ENCODE results near the gene RNF223.
"Not testable (repeated sequence)": the region's sequence is repeated elsewhere in the genome, so short reads cannot be mapped to it uniquely, and the experiment has no call there.

RNF223 gene

DNA sequence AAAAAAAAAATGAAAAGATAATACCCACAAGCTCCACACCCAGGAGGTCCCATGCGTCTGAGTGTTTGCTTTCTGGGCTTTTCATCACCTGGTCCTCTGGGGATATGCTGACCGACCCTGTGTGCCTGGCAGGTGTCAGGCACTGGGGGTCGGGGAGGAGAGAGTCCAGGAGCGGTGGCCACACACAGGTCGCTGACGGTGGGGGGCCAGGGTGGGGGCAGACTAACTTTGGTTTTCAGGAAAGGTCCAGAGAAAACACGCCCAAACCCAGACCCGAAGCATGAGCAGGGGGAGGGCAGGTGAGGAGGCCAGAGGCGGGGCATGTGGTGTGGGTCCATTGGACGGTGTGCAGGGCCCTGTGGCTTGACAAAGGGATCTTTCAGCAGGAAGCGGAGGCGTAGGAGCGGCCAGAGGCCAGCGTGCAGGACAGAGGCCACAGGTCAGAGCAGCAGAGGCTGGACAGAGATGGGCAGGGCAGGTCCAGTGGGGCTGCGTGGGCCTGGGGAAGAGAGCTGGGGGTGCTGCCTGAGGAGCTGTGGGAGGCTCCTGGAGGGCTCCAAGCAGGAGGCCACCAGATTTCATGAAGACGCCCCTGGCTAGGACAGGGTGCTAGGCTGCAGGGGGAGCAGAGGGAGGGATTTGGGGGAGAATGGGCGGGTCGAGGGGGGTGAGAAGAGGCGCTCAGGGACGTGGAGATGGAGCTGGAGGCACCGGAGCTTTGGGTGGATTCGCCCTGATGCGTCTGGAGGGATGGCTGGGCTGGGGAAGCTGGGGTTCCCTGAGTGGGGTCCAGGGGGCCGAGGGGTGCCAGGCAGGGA is 15.8 kb downstream of the RNF223 start:
- no peak for DNase-seq

DNA sequence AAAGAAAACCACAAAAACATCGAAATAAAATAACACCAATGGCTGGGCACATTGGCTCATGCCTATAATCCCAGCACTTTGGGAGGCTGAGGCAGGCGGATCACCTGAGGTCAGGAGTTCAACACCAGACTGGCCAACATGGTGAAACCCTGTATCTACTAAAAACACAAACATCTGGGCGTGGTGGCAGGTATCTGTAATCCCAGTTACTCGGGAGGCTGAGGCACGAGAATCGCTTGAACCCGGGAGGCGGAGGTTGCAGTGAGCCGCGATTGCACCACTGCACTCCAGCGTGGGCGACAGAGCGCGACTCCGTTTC is 16.4 kb downstream of the RNF223 start:
- DNase-seq, result not testable (repeated sequence)

DNA sequence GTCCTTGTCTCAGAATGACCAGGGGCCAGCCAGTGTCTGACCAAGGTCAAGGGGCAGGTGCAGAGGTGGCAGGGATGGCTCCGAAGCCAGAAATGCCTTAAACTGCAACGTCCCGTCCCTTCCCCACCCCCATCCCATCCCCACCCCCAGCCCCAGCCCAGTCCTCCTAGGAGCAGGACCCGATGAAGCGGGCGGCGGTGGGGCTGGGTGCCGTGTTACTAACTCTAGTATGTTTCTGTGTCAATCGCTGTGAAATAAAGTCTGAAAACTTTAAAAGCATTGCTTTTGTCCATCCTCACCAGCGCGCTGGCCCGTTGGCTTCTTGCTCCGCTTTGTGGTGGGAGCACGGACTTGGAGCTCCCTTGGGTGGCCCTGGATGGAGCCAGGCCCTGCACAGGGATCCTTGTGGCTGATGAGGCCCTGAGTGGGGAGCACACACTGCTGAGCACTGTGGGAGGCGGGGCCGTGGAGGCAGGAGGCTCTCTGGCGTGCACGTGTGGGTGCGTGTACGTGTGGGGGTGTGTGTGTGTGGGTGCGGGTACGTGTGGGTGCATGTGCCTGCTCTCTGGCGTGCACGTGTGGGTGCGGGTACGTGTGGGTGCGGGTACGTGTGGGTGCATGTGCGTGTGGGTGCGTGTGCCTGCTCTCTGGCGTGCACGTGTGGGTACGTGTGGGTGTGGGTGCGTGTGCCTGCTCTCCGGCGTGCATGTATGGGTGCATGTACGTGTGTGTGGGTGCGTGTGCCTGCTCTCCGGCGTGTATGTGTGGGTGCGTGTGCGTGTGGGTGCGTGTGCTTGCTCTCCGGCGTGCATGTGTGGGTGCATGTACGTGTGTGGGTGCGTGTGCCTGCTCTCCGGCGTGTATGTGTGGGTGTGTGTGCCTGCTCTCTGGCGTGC is 18.0 kb downstream of the RNF223 start:
- no peak for DNase-seq

DNA sequence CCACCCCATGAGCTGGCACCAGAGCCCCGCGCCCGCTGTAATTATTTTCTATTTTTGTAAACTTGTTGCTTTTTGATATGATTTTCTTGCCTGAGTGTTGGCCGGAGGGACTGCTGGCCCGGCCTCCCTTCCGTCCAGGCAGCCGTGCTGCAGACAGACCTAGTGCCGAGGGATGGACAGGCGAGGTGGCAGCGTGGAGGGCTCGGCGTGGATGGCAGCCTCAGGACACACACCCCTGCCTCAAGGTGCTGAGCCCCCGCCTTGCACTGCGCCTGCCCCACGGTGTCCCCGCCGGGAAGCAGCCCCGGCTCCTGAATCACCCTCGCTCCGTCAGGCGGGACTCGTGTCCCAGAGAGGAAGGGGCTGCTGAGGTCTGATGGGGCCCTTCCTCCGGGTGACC is 19.1 kb downstream of the RNF223 start:
- no peak for DNase-seq

DNA sequence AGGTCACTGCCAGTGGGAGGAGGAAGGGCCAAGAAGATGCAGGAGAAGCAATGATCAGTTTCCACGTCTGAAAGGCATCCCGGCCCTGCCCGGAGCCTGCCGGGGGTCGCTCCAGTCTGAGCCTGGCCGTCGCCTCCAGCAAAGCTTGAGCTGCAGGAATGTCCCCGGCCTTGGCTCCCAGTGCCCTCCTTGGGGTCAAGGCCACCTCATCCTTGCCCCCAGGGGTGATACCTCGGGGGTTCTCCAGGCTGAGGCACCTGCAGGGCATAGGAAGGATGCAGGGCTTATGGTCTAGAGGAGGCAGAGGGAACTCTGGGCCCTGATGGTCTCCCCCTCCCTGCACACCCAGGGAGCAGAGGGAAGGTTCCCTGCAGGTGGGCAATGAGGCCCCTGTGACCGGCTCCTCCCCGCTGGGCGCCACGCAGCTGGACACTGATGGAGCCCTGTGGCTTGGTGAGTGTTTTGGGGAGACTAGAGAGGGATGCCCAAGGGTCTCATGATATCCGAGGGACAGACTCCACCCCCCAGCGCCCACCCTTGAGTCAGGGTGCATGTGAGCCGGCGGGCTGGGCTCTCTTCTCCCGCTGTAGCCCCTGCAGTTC is 19.9 kb downstream of the RNF223 start:
- DNase-seq, result no peak

DNA sequence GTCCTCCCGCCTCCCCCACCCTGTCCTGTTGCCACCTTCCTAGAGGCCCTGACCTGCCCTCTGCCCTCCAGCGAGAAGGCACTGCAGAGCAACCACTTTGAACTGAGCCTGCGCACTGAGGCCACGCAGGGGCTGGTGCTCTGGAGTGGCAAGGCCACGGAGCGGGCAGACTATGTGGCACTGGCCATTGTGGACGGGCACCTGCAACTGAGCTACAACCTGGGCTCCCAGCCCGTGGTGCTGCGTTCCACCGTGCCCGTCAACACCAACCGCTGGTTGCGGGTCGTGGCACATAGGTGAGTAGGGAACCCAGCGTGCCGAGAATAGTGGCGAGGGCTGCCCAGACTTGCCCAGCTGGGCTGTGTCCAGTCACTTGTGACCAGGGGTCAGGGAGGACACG is 20.4 kb downstream of the RNF223 start:
- DNase-seq, result no peak

DNA sequence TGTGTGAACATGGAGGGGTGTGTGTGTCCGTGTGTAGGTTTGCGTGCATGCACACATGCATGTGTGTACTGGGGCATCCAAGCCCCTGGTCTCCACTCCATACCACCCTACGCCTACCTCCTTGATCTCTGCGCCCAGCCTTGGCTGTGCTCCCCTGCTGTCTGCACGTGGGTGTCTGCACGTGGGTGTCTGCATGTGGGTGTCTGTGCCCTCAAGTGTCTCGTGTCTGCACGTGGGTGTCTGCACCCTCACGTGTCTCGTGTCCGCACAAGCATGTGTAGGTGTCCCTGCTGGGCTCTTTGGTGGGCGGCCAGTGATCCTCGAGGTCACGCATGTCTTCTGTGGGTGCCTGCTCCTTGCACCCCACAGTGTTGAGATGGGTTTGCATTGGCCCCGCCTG is 21.1 kb downstream of the RNF223 start:
- no peak for DNase-seq

DNA sequence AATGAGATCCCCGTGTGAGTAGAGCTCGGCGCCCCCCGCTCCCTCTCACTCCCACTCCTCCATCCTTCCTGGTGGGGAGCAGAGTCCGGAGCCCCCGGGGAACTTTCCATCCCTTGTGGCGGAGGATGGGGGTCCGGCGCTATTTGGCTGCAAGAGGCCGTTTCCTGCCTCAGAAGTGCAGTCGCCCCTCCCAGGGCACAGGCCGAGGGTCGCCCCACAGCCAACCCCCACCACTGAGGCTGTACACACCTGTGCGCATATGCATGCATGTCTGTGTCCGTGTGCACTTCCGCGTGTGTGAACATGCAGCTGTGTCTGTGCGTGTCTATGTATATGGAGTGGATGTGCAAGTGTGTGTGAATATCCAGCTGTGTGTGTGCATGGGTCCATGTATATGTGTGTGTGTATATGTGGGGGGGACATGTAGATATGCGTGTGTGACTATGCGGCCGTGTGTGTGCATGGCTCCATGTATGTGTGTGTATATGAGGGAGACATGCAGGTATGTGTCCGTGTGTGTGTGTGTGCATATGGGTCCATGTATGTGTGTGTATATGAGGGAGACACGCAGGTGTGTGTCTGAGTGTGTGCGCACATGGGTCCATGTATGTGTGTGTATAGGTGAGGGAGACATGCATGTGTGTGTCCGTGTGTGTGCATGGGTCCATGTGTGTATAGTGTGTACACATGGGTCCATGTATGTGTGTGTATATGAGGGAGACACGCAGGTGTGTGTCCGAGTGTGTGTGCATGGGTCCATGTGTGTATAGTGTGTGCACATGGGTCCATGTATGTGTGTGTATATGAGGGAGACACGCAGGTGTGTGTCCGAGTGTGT is 21.9 kb downstream of the RNF223 start:
- DNase-seq, result no peak

DNA sequence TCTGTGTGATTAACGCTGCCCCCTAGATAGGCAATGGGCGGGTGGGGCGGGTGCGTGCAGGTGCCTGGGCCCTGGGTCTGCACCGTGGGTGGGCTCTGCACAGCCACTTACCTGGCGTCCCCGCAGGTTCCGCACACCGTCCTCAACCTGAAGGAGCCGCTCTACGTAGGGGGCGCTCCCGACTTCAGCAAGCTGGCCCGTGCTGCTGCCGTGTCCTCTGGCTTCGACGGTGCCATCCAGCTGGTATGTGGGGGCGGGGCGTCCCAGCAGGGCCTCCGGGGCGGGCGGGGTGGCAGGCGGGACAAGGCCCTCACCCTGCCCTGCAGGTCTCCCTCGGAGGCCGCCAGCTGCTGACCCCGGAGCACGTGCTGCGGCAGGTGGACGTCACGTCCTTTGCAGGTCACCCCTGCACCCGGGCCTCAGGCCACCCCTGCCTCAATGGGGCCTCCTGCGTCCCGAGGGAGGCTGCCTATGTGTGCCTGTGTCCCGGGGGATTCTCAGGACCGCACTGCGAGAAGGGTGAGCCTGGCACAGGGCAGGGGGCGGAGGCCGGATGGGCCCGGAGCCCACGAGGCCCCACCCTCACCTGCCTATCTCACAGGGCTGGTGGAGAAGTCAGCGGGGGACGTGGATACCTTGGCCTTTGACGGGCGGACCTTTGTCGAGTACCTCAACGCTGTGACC is 22.8 kb downstream of the RNF223 start:
- no peak for DNase-seq

DNA sequence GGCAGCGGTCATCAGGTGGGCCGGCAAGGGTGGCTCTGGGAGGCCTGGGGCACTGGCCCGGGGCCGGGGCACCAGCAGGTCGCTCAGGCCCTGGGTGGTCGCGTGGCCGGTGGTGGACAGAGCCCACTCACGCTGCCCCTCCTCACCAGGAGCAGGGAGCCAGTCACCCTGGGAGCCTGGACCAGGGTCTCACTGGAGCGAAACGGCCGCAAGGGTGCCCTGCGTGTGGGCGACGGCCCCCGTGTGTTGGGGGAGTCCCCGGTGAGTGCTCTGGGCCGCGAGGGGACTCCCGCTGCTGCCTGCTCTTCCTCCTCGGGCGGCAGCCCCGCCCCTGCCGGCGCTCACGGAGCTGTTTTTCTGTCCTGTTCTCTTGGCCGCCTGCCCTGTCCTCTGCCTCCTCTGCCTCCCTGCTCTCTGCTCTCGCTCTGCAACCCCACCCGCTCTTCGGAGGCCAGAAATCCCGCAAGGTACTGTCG is 23.5 kb downstream of the RNF223 start:
- no peak for DNase-seq

DNA sequence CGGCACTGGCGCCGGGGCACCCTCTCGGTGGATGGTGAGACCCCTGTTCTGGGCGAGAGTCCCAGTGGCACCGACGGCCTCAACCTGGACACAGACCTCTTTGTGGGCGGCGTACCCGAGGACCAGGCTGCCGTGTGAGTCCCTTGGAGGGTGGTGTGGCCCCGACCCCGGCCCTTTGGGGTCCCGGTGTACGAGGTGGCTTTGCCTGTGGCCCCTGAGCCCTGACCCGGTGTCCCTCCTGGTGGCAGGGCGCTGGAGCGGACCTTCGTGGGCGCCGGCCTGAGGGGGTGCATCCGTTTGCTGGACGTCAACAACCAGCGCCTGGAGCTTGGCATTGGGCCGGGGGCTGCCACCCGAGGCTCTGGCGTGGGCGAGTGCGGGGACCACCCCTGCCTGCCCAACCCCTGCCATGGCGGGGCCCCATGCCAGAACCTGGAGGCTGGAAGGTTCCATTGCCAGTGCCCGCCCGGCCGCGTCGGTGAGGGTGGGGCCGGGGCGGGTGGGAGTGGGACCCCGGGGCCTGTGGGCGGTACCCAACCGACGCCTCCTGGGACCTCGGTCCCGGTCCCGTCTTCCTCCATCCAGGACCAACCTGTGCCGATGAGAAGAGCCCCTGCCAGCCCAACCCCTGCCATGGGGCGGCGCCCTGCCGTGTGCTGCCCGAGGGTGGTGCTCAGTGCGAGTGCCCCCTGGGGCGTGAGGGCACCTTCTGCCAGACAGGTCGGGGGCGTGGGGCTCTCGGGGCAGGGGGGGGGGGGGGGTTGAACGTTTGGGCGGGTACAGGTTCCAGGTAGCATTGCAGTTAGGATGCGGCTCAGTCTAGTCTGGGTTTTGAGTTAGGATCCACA is 24.6 kb downstream of the RNF223 start:
- DNase-seq, result no peak

DNA sequence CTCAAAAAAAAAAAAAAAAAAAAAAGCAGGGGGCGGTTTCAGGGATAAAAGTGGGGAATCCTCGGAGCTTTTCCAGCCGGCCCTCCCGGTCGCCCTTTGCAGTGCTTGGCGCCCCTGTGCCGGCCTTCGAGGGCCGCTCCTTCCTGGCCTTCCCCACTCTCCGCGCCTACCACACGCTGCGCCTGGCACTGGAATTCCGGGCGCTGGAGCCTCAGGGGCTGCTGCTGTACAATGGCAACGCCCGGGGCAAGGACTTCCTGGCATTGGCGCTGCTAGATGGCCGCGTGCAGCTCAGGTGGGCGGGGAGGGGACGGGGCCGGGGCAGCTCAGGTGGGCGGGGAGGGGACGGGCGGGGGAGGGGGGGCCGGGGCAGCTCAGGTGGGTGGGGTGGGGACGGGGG is 25.3 kb downstream of the RNF223 start:
- no peak for DNase-seq

DNA sequence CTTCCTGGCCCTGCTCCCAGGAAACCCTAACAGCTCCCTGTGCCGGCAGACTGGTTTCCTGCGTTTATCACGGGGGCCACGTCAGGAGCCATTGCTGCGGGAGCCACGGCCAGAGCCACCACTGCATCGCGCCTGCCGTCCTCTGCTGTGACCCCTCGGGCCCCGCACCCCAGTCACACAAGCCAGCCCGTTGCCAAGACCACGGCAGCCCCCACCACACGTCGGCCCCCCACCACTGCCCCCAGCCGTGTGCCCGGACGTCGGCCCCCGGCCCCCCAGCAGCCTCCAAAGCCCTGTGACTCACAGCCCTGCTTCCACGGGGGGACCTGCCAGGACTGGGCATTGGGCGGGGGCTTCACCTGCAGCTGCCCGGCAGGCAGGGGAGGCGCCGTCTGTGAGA is 26.1 kb downstream of the RNF223 start:
- no peak for DNase-seq

DNA sequence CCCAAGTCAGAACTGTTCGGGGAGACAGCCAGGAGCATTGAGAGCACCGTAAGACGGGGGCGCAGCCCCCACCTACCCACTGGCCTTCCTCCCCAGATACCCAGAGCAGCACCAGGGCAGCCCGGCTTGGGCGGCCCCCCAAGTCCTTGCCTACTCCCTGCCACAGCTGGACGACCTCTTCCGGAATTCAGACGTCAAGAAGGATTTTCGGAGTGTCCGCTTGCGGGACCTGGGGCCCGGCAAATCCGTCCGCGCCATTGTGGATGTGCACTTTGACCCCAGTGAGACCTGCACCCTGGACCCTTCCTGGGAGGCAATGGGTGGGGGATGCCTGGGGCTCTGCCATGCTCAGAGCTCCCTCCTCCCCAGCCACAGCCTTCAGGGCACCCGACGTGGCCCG is 26.7 kb downstream of the RNF223 start:
- DNase-seq, result no peak

DNA sequence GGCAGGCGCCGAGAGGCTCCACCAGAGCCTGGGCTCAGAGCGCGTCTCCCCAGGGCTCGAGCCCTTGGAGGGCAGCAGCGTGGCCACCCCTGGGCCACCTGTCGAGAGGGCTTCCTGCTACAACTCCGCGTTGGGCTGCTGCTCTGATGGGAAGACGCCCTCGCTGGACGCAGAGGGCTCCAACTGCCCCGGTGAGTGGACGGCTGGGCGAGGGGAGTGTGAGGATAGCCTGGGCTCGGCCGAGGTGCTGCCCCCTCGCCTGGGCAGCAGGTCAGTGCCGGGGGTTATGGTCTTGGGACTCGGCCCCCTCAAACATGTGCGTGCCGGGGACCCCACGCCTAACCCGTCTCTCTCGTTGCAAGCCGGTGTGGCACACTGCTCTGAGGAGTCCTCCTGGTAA is 27.3 kb downstream of the RNF223 start:
- DNase-seq, result no peak

DNA sequence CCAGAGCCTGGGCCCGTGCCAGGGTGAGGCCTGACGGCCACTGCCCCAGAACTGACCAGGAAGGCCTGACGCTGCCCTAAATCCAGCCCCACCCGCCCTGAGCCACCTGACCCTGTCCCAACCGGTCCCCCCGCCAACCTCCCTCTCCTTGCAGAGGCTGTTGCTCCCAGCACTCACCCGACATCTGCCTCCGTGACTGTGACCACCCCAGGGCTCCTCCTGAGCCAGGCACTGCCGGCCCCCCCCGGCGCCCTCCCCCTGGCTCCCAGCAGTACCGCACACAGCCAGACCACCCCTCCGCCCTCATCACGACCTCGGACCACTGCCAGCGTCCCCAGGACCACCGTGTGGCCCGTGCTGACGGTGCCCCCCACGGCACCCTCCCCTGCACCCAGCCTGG is 27.9 kb downstream of the RNF223 start:
- no peak for DNase-seq

DNA sequence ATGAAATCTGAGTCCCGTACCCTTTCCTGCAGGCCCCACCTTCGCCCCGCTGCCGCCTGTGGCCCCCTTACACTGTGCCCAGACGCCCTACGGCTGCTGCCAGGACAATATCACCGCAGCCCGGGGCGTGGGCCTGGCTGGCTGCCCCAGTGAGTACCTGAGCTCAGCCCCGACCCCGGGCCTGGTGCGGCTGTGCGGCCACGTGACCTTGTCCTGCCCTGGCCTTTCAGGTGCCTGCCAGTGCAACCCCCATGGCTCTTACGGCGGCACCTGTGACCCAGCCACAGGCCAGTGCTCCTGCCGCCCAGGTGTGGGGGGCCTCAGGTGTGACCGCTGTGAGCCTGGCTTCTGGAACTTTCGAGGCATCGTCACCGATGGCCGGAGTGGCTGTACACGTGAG is 29.0 kb downstream of the RNF223 start:
- no peak for DNase-seq

DNA sequence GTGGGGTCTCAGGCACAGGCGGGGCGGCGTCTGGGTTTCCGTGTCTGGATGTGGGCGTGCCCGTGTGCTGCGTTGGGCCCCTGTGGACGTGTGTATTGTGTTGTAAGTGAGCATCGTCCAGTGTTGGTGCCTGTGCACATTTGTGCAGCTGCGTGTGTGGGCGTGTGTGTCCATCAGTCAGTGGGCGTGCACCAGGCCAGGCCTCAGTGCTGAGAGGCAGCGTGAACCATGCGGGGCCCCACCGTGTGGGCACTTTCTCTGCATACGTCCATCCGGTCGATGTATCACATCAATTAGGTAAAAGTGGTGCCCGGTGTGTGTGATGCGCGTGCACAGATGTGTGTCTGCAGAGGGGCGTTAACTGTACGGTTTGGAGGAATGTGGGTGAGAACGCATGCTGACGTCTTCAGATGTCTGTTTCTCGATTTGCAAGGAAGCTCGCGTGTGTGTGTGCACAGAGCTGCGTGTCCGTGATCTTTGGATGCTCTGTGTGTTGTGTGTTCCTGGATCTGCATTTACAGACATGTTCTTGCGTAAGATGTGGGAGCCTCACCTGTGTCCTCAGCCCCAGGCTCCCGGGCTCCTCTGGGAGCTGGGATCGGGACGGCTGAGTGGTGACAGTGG is 29.5 kb downstream of the RNF223 start:
- DNase-seq, result no peak

DNA sequence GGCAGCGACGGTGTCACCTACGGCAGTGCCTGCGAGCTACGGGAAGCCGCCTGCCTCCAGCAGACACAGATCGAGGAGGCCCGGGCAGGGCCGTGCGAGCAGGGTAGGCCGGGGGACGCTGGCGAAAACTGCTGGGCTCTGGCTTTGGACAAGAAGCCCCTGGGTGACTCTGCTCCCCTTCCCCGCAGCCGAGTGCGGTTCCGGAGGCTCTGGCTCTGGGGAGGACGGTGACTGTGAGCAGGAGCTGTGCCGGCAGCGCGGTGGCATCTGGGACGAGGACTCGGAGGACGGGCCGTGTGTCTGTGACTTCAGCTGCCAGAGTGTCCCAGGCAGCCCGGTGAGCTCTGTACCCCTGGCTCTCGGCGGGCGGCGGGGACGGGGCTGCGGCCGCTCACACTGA is 30.2 kb downstream of the RNF223 start:
- no peak for DNase-seq

DNA sequence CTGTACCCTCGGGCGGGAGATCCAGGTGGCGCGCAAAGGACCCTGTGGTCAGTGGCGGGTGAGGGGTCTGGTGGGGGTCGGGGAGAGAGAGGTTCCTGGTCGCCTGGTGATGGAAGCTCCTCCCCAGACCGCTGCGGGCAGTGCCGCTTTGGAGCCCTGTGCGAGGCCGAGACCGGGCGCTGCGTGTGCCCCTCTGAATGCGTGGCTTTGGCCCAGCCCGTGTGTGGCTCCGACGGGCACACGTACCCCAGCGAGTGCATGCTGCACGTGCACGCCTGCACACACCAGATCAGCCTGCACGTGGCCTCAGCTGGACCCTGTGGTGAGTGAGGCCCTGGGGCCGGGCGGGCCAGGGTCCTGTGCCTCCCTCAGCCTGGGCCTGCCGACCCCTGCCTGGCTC is 30.7 kb downstream of the RNF223 start:
- DNase-seq, result no peak

DNA sequence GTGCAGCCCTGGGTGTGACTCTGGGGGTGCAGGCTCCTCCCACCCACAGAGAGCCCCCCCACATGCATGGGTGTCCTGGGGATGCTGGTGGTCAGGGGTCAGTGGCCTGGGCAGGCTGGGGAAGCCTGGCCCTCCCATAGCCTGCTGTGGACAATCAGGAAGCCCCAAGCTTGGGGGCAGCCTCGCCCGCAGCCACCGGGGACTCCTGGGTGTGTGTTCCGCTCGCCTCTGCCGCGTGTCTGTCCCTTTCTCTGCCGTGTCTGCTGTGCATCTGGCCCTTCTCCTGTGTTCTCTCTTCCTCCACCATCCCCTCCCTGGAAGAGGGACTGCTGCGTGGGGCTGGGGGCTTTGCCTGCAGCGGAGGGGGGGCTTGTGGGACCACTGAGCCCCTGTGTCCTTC is 31.3 kb downstream of the RNF223 start:
- DNase-seq, result no peak

All from stimulated activated CD4-positive, alpha-beta T cell treated with anti-CD3 and anti-CD28 coated beads, Interleukin-4, amount 100 ng/mL, for 1 hour (primary cell).